ENCODE data around the gene STAP1.
A peak's percentile ranks its signal among the peaks of the same experiment; 100 is the strongest.
"Not testable (repeated sequence)": the region's sequence is repeated elsewhere in the genome, so short reads cannot be mapped to it uniquely, and the experiment has no call there.

STAP1 gene

GRCh38 chr4:67558493-67558892 lies at the start of gene STAP1:
STAP1 (plus strand) TSS chr4:67558727; CDS start chr4:67558810, 83 bp downstream.
- DNase-seq (ENCODE audit: low read depth) = no peak

GRCh38 chr4:67512501-67512900 lies 46.0 kb upstream of the STAP1 start:
- DNase-seq (ENCODE audit: low read depth) = no peak

GRCh38 chr4:67520141-67520540 lies 38.4 kb upstream of the STAP1 start:
- DNase-seq (ENCODE audit: low read depth) = no peak

GRCh38 chr4:67521506-67521905 lies 37.0 kb upstream of the STAP1 start:
- DNase-seq (ENCODE audit: low read depth) = no peak

GRCh38 chr4:67522230-67522629 lies 36.3 kb upstream of the STAP1 start:
- DNase-seq (ENCODE audit: low read depth) = no peak

GRCh38 chr4:67522851-67523671 lies 35.5 kb upstream of the STAP1 start:
- peak; percentile 49 for DNase-seq (ENCODE audit: low read depth)

GRCh38 chr4:67524140-67524539 lies 34.4 kb upstream of the STAP1 start:
- not testable (repeated sequence) for DNase-seq (ENCODE audit: low read depth)

GRCh38 chr4:67531379-67531962 lies 27.1 kb upstream of the STAP1 start:
- no peak for DNase-seq (ENCODE audit: low read depth)

GRCh38 chr4:67532397-67532796 lies 26.1 kb upstream of the STAP1 start:
- DNase-seq (ENCODE audit: low read depth) = not testable (repeated sequence)

GRCh38 chr4:67533112-67533511 lies 25.4 kb upstream of the STAP1 start:
- no peak for DNase-seq (ENCODE audit: low read depth)

- DNase-seq (ENCODE audit: low read depth) = no peak
Observed at GRCh38 chr4:67535280-67535840, 23.2 kb upstream of the STAP1 start.

GRCh38 chr4:67539830-67540229 lies 18.7 kb upstream of the STAP1 start:
- DNase-seq (ENCODE audit: low read depth) = no peak

GRCh38 chr4:67542076-67542475 lies 16.5 kb upstream of the STAP1 start:
- DNase-seq (ENCODE audit: low read depth) = no peak

- DNase-seq (ENCODE audit: low read depth) = peak; percentile 92
Observed at GRCh38 chr4:67545199-67546003, 13.1 kb upstream of the STAP1 start, which contains the start of gene CENPC. CENPC (minus strand) TSS chr4:67545503; CDS start chr4:67545355, 148 bp downstream.

- DNase-seq (ENCODE audit: low read depth) = no peak
Observed at GRCh38 chr4:67546004-67546356, 12.5 kb upstream of the STAP1 start.

GRCh38 chr4:67546971-67547370 lies 11.6 kb upstream of the STAP1 start:
- no peak for DNase-seq (ENCODE audit: low read depth)

- no peak for DNase-seq (ENCODE audit: low read depth)
Observed at GRCh38 chr4:67549123-67549522, 9.4 kb upstream of the STAP1 start.

GRCh38 chr4:67550451-67550850 lies 8.1 kb upstream of the STAP1 start:
- DNase-seq (ENCODE audit: low read depth) = no peak

GRCh38 chr4:67550857-67551256 lies 7.7 kb upstream of the STAP1 start:
- DNase-seq (ENCODE audit: low read depth) = no peak

GRCh38 chr4:67552146-67552792 lies 6.3 kb upstream of the STAP1 start:
- DNase-seq (ENCODE audit: low read depth) = not testable (repeated sequence)

GRCh38 chr4:67554096-67554495 lies 4.4 kb upstream of the STAP1 start:
- no peak for DNase-seq (ENCODE audit: low read depth)

GRCh38 chr4:67555447-67555846 lies 3.1 kb upstream of the STAP1 start:
- DNase-seq (ENCODE audit: low read depth) = no peak
